ENCODE measurements around the gene PADI4.

DNA sequence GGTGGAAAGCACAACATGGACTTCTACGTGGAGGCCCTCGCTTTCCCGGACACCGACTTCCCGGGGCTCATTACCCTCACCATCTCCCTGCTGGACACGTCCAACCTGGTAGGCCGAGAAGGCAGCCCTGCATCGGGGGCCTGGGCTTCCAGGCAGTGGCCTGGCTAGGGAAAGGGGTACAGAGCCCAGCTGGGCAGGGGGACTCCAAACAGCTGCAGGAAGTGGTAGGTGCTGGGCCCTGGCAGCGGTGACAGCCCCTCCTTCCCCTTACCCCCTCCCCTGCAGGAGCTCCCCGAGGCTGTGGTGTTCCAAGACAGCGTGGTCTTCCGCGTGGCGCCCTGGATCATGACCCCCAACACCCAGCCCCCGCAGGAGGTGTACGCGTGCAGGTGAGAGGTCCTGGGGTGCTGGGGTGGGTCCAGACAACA lies 34.0 kb downstream of the PADI4 start:
- no peak for TF ChIP-seq EGR1 (IDR thresholded peaks at IDR 0.05)
- TF ChIP-seq, protein P1, sequence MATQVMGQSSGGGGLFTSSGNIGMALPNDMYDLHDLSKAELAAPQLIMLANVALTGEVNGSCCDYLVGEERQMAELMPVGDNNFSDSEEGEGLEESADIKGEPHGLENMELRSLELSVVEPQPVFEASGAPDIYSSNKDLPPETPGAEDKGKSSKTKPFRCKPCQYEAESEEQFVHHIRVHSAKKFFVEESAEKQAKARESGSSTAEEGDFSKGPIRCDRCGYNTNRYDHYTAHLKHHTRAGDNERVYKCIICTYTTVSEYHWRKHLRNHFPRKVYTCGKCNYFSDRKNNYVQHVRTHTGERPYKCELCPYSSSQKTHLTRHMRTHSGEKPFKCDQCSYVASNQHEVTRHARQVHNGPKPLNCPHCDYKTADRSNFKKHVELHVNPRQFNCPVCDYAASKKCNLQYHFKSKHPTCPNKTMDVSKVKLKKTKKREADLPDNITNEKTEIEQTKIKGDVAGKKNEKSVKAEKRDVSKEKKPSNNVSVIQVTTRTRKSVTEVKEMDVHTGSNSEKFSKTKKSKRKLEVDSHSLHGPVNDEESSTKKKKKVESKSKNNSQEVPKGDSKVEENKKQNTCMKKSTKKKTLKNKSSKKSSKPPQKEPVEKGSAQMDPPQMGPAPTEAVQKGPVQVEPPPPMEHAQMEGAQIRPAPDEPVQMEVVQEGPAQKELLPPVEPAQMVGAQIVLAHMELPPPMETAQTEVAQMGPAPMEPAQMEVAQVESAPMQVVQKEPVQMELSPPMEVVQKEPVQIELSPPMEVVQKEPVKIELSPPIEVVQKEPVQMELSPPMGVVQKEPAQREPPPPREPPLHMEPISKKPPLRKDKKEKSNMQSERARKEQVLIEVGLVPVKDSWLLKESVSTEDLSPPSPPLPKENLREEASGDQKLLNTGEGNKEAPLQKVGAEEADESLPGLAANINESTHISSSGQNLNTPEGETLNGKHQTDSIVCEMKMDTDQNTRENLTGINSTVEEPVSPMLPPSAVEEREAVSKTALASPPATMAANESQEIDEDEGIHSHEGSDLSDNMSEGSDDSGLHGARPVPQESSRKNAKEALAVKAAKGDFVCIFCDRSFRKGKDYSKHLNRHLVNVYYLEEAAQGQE (IDR thresholded peaks at IDR 0.05; ENCODE audit: low read depth) = no peak
